Fibroblast of skin of abdomen (primary cell): ENCODE results near the gene MATN3. TPM values are rescaled to one million over a fixed set of nuclear protein-coding genes. Genes with fewer than 3 reads are reported as not detected.
"Not testable (repeated sequence)": the region's sequence is repeated elsewhere in the genome, so short reads cannot be mapped to it uniquely, and the experiment has no call there.

Experiments used
- DNase-seq: peaks from one replicate; pipeline ENCODE4 v3.0.0-alpha.2; 2013
- polyA plus RNA-seq, 2 experiments: library from polyadenylated mRNA; unstranded; fragments of 120-200 nt; gene quantifications; one replicate each; pipeline ENCODE4 v1.2.1, GENCODE V29; 2013; ENCODE audit not compliant: insufficient read length in 2 of 2

Gene MATN3
- polyA plus RNA-seq (2013, experiment 1 of 2; ENCODE audit: insufficient read length), result 4.3 TPM
- 4.3 TPM for polyA plus RNA-seq (2013, experiment 2 of 2; ENCODE audit: insufficient read length)

GRCh38 chr2:20012282-20013125 lies at the start of gene MATN3:
TSS of gene MATN3 (minus strand) at chr2:20012668. CDS start at chr2:20012631, 37 bp downstream.
- DNase-seq, result peak; percentile 52

GRCh38 chr2:20061940-20062339 lies 49.5 kb upstream of the MATN3 start:
- no peak for DNase-seq

GRCh38 chr2:20061476-20061875 lies 49.0 kb upstream of the MATN3 start:
- peak; percentile 63 for DNase-seq

GRCh38 chr2:20060106-20060505 lies 47.6 kb upstream of the MATN3 start:
- no peak for DNase-seq

GRCh38 chr2:20057268-20057667 lies 44.8 kb upstream of the MATN3 start:
- no peak for DNase-seq

- DNase-seq, result no peak
Measured at GRCh38 chr2:20054931-20055330, 42.5 kb upstream of the MATN3 start.

GRCh38 chr2:20054119-20054518 lies 41.7 kb upstream of the MATN3 start:
- DNase-seq, result no peak

- DNase-seq, result peak; percentile 73
Measured at GRCh38 chr2:20052861-20053281, 40.4 kb upstream of the MATN3 start.

GRCh38 chr2:20052229-20052851 lies 39.9 kb upstream of the MATN3 start:
- DNase-seq, result no peak

GRCh38 chr2:20051532-20052228 lies 39.2 kb upstream of the MATN3 start, which contains the start of gene LAPTM4A:
TSS of gene LAPTM4A (minus strand) at chr2:20051628. CDS start at chr2:20051520, 108 bp downstream.
- peak; percentile 100 for DNase-seq

GRCh38 chr2:20050646-20051531 lies 38.4 kb upstream of the MATN3 start:
- peak; percentile 60 for DNase-seq

- DNase-seq, result peak; percentile 67
Measured at GRCh38 chr2:20050104-20050645, 37.7 kb upstream of the MATN3 start.

- no peak for DNase-seq
Measured at GRCh38 chr2:20049637-20050036, 37.2 kb upstream of the MATN3 start.

- no peak for DNase-seq
Measured at GRCh38 chr2:20048488-20049448, 36.3 kb upstream of the MATN3 start.

GRCh38 chr2:20045712-20046292 lies 33.3 kb upstream of the MATN3 start:
- DNase-seq, result not testable (repeated sequence)

GRCh38 chr2:20044778-20045177 lies 32.3 kb upstream of the MATN3 start:
- DNase-seq, result no peak

GRCh38 chr2:20042531-20042930 lies 30.1 kb upstream of the MATN3 start:
- DNase-seq, result no peak

- DNase-seq, result peak; percentile 24
Measured at GRCh38 chr2:20040489-20041172, 28.2 kb upstream of the MATN3 start.

- no peak for DNase-seq
Measured at GRCh38 chr2:20037660-20038059, 25.2 kb upstream of the MATN3 start.
